GM12892 (cell line): ENCODE data around the gene ZFX.

Source experiments
- POLR2A ChIP-seq: IDR thresholded peaks from 2 replicates; pipeline ENCODE4 v1.6.1; 2011; ENCODE audit warnings: low read depth, low read length, control low read depth
- POLR2AphosphoS5 ChIP-seq: IDR thresholded peaks from 2 replicates; pipeline ENCODE4 v1.6.1; 2011; ENCODE audit warnings: low read depth, low read length, control low read depth
- TAF1 ChIP-seq: IDR thresholded peaks from 2 replicates; pipeline ENCODE4 v1.6.1; 2011; ENCODE audit warnings: low read depth, mild to moderate bottlenecking, control low read depth, low read length, borderline replicate concordance

DNA sequence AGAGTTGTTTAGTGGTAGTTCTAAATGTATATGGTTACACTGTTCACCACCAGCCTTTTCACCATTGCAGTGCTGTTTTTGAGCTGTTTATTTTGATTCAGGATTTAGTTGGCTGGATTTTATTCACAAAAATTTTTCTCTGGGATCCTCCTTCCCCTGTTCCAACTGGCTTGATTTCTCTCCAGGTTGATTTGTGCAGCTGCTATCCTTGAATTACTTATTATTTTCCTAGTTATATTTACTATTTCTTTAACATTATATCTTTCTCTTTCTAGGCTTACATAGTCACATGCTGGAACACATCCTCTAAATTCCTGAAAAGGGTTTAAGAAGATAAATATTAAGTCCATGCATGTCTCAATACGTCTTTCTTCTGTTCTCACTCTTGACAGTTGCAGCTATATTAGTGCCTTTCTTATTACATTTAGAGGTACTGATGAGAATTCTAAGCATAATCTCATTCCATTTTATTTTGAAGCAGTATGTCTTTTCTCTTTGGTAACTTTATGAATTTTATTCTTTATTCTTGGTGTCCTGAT, 82.2 kb downstream of the ZFX start:
- TF ChIP-seq POLR2AphosphoS5 (no peak), POLR2A (no peak), TAF1 (no peak)
